NCI-H748 treated with DMSO at 0.1 percent for 48 hours (cell line): Measurements from ENCODE around the gene SH3D21.

Experiments used
- DNase-seq: peaks from one replicate; lab custom pipeline; 2025; lab: John Stamatoyannopoulos, UW

Gene SH3D21

DNA sequence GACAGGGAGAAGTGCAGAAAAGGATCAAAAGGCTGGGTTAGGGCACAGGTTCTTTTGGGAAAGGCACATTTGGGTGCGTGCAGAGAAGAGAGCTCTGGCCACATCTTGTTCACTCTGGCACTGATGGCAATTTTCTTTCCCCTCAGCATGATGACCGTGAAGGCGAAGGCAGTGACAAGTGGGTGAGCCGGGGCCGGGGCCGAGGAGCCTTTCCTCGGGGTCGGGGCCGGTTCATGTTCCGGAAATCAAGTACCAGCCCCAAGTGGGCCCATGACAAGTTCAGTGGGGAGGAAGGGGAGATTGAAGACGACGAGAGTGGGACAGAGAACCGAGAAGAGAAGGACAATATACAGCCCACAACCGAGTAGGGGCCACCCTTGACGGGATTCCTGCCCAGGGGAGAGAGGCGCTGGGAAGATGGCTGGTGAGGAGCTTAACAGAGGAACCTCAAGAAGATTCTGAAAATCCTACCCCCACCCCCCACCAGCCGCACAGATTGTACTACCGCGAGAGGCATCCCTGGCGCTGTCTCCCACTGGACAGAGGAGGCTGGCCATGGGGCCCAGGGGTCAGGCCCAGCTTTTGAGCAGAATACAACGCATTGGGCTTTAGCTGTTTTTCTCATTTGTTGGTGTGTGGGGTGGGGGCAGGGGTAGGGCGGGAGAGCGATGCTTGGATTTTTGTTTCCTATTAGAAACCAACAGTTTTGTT, 2.4 kb upstream of the SH3D21 start:
- DNase-seq, result no peak

DNA sequence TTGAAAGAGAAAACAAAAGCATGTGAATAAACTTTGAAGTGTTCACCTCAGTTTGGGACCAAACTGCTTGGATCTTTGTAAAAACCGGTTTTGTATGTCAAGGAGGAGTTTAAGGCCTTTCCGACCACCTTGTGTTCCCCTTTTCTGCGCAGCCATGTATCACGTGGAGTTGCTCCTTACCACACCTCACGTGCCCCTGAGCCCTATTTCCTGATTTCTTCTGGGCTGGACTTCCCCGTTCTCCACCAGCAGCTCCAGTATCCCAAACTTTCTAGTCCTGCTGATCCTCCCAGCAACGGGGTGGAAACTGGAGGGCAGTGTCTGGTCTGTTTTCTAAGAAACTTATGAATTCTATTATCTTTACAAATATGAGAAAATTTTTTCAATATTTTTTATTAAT, 1.6 kb upstream of the SH3D21 start:
- no peak for DNase-seq

GRCh38 chr1:36304970-36305914, 926 bp upstream of the SH3D21 start:
- DNase-seq, result no peak

GRCh38 chr1:36305915-36306209, 306 bp upstream of the SH3D21 start:
- DNase-seq, result no peak

DNA sequence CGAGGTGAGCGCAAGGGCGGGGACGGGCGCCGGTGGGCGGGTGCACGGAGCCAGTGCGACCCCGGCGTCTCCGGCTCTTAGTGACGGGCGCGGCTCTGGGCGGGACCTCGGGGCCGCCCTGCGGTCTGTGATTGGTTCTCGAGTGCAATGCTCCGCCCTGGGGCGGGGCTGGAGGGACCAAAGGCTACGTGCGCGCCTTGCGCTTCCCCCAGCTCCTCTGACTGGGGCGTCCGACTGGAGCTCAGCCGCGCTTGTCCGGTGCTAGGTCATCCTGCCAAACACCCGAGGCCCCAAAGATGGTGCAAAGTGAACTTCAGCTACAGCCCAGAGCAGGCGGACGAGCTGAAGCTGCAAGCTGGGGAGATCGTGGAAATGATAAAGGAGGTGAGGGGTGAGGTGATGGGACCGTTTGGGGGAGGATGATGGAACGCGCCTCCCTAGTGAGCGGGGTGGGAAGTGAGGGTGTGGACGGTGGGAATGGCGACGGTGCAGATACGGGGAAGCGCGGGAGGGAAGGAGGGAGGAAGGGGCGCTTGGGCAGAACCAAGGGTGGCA, 811 bp downstream of the SH3D21 start:
- DNase-seq, result peak; percentile 75

GRCh38 chr1:36307601-36308330, 1.6 kb downstream of the SH3D21 start:
- no peak for DNase-seq

- no peak for DNase-seq
Measured at GRCh38 chr1:36309397-36309796, 3.2 kb downstream of the SH3D21 start.

DNA sequence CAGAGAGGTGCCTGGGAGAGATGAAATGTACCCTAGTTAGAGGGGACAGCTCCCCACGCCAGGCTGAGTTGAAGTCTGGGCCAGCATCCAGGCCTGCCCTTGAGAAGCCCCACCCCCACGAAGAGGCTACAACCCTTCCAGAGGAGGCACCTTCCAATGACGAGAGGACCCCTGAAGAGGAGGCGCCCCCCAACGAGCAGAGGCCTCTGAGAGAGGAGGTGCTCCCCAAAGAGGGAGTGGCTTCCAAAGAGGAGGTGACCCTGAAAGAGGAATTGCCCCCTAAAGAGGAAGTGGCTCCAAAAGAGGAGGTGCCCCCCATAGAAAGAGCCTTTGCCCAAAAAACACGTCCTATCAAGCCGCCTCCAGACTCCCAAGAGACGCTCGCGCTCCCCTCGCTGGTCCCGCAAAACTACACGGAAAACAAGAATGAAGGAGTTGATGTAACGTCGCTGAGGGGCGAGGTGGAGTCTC, 14.2 kb downstream of the SH3D21 start:
- no peak for DNase-seq

GRCh38 chr1:36320767-36321118, 14.6 kb downstream of the SH3D21 start:
- DNase-seq, result no peak

DNA sequence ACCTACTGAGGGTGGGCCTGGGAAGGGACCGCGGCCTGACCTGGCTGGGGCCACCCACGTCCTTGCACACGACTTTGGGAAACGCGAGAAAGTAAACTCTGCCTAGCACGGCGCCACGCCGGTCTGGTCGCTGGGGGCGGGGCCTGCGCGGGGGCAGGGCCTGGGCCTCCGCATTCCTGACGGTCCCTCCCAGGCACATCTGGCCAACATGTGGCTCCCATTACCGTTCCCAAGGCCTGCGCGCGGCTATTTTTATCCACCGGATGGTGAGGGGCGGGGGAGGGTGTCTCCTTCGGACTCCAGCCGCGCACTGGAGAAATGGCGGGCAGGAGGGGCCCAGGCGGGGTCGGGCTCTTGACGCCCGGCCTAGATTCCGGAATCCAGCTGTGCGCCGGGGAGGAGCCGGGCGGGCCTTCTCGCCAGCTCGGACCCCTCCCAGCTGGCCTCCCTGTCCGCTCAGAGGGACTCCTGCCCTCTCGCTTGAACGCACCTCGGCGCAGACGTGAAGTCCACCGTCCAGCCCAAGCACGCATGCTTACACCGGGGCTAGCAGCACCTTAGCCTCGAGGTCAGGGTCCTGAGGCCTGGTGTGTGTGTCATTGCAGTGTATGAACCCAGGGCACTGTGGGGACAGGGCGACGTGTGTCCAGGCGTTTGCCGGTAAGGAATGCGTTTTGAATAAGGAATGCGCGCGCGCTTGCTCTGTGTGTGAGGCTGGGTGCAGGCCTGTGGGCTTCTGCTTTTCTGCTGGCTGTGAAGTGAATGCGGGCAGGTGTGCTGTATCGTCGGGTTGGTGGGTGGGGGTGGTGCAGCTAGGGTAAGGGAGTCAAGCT, 15.2 kb downstream of the SH3D21 start:
- DNase-seq, result no peak

- DNase-seq, result no peak
Measured at GRCh38 chr1:36322041-36322785, 16.0 kb downstream of the SH3D21 start.

- no peak for DNase-seq
Measured at GRCh38 chr1:36322786-36323635, 16.8 kb downstream of the SH3D21 start.

DNA sequence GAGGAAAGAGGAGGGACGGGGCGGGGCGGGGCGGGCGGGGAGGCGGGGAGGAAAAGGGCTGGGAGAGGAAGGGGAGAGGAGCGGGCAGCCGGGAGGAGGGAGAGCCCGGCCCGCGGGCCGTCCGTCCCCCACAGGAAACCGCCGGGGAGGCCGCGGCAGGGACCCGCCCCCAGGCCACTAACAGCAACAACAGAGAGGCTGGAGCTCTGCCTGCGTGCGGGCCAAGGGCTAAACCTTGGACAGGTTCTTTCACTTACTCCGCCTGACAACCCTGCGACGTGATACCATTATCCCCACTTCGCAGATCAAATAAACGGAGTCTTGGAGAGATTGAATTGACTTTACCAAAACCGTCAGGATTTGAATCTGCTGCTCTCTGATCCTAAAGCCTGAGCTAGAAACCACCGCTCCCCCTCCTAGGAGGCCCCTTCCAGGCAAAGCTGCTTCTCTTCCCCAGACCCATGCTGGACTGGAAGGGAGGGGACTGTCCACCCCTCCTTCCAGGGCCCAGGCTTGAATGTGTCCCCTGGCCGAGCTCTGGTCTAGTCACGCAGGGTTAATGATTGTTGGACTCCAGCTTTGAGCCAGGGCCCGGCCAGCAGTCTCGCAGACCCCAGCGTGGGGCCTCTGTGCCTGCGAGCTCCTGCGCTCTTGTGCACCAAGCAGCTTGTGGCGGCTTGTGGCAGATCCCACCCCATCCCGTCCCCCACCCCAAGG, 17.6 kb downstream of the SH3D21 start, which contains the start of gene EVA1B:
Gene EVA1B (minus strand): TSS at position 10 of the 717 bp plus-strand sequence. CDS start 608 bp downstream, outside the sequence.
- no peak for DNase-seq

GRCh38 chr1:36324353-36324703, 18.2 kb downstream of the SH3D21 start:
- DNase-seq, result no peak

DNA sequence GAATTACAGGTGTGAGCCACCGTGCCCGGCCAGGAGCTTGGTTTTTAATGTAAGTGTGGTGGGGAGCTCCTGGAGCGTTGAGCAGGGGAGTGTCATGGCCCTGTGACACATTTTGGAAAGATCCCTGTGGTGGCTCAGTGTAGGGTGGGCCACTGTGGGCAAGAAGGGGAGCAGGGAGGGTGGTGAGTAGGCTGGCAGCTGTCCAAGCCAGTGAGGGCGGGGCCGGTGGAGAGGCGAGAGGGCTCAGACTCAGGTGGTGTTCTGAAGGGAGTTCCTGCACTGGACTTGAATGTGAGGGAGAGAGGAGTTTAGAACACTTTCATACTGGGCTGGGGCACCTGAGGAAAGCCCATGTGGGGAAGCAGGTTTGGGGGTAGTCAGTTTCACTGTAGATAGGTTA, 20.3 kb downstream of the SH3D21 start:
- DNase-seq, result no peak

DNA sequence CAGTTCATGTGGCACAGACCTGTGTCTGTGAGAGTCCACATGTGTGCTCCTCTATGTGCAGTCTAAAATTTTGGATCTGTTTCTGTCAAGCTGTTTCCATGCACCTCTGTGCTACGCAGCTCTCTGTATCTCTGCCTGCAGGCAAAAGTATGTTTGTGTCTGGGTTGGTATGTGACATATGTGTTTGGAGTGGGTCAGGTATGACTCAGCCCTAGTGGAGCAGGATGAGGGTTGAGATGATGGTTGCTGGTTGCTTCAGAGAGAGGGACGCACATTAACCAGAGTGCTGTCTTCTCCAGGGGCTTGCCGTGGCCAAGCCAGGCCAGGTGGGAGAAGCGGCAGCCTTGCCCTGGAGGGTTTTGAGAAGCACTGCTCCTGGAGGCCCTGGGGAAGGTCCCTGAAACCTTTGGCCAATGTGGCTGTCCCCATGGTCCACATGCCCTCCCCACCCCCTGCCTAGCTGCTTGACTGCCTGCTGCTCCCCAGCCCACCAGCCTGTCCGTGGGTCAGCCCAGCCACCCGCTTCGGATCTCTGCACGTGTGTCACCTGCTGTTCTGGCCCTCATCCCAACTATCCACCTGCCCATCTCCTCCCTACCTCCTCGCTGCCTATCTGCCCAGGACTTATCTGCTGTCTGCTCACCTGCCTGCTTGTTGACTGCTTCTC, 21.4 kb downstream of the SH3D21 start:
- DNase-seq, result no peak

GRCh38 chr1:36328088-36328480, 21.9 kb downstream of the SH3D21 start:
- DNase-seq, result no peak

GRCh38 chr1:36328713-36329112, 22.5 kb downstream of the SH3D21 start:
- DNase-seq, result no peak

- no peak for DNase-seq
Measured at GRCh38 chr1:36329817-36330216, 23.6 kb downstream of the SH3D21 start.
